ENCODE data around the gene TBC1D1.

- TF ChIP-seq POLR2A (IDR thresholded peaks at IDR 0.05) (no peak), CTCF (IDR thresholded peaks at IDR 0.05 in 4 of 5, conservative IDR thresholded peaks at IDR 0.05 in 1 of 5) (no peak)
Measured at GRCh38 chr4:37935026-37935425, 44.1 kb downstream of the TBC1D1 start.
